Measurements from ENCODE around the gene ARHGEF28.

- TF ChIP-seq CTCF (IDR thresholded peaks at IDR 0.05) = no peak
- no peak for TF ChIP-seq EZH2 (IDR thresholded peaks at IDR 0.05; ENCODE audit: borderline replicate concordance, insufficient read depth, low read depth, low read length, poor library complexity, severe bottlenecking)
Measured at GRCh38 chr5:73701566-73701965, 75.6 kb downstream of the ARHGEF28 start.

Data from B cell (primary cell).